Osteoblast (primary cell): Measurements from ENCODE around the gene IL1F10. TPM values are rescaled to one million over a fixed set of nuclear protein-coding genes. Genes with fewer than 3 reads are reported as not detected.
A peak's percentile ranks its signal among the peaks of the same experiment; 100 is the strongest.

Experiments
- DNase-seq: peaks from one replicate; pipeline ENCODE4 v3.0.0; 2011; ENCODE audit warnings: low spot score, mixed read lengths; ENCODE audit not compliant: insufficient read length; ENCODE audit errors: missing footprints
- H2AFZ ChIP-seq: 2 replicates; pipeline ENCODE4 v1.6.0; 2011; ENCODE audit warnings: mild to moderate bottlenecking, low read length
- H3K27ac ChIP-seq: 2 replicates; pipeline ENCODE4 v1.5.1; 2011; ENCODE audit warnings: mild to moderate bottlenecking, low read depth, low read length, moderate library complexity
- H3K27me3 ChIP-seq: 2 replicates; pipeline ENCODE4 v1.6.0; 2012; ENCODE audit warnings: mild to moderate bottlenecking, control low read depth, inconsistent platforms, low read length, moderate library complexity; ENCODE audit not compliant: insufficient read depth
- H3K36me3 ChIP-seq: 2 replicates; pipeline ENCODE4 v1.5.1; 2011; ENCODE audit warnings: mild to moderate bottlenecking, low read length, control low read depth, moderate library complexity; ENCODE audit not compliant: insufficient read depth
- H3K4me1 ChIP-seq: 2 replicates; pipeline ENCODE4 v1.5.1; 2011; ENCODE audit warnings: mild to moderate bottlenecking, low read length, control low read depth, moderate library complexity; ENCODE audit not compliant: insufficient read depth
- H3K4me2 ChIP-seq: 2 replicates; pipeline ENCODE4 v1.6.0; 2011; ENCODE audit warnings: mild to moderate bottlenecking, low read length; ENCODE audit not compliant: insufficient read depth
- H3K4me3 ChIP-seq: fragments of 200-600 bp; sonication (generic); 3 replicates; pipeline ENCODE4 v1.5.1; 2012; ENCODE audit warnings: mild to moderate bottlenecking, low read length, inconsistent platforms; ENCODE audit not compliant: insufficient read depth
- H3K79me2 ChIP-seq: 2 replicates; pipeline ENCODE4 v1.6.0; 2012; ENCODE audit warnings: mild to moderate bottlenecking, low read length, control low read depth, inconsistent platforms; ENCODE audit not compliant: insufficient read depth
- H3K9me3 ChIP-seq: 2 replicates; pipeline ENCODE4 v1.5.1; 2011; ENCODE audit warnings: low read depth, low read length, control low read depth
- H4K20me1 ChIP-seq: 2 replicates; pipeline ENCODE4 v1.6.0; 2012; ENCODE audit warnings: mild to moderate bottlenecking, low read length, control low read depth; ENCODE audit not compliant: insufficient read depth
- CTCF ChIP-seq: IDR thresholded peaks from 2 replicates; pipeline ENCODE4 v1.5.1; 2011; ENCODE audit warnings: mild to moderate bottlenecking, low read depth, low read length, moderate library complexity; ENCODE audit errors: extremely low read depth
- total RNA-seq: library from RNA; depleted of rRNA; stranded (reverse); fragments of >200 nt; gene quantifications from 2 replicates; pipeline ENCODE4 v1.2.3, GENCODE V29; 2012

IL1F10 gene
- total RNA-seq, 1 donor: not detected

GRCh38 chr2:113079131-113079530 lies 11.4 kb downstream of the IL1F10 start:
- Histone ChIP-seq H3K79me2 (no peaks in the 10 kb centered on the region), H2AFZ (no peak overlapping the region), H3K27ac (no peak overlapping the region), H3K4me2 (no peak overlapping the region), H3K36me3 (no peaks in the 10 kb centered on the region), H4K20me1 (no peaks in the 10 kb centered on the region), H3K4me1 (peaks cover 6% of the 10 kb centered on the region), H3K27me3 (peaks cover 21% of the 10 kb centered on the region), H3K9me3 (no peaks in the 10 kb centered on the region), H3K4me3 (no peak overlapping the region)
- no peak for DNase-seq
- TF ChIP-seq CTCF: no peak

DNA sequence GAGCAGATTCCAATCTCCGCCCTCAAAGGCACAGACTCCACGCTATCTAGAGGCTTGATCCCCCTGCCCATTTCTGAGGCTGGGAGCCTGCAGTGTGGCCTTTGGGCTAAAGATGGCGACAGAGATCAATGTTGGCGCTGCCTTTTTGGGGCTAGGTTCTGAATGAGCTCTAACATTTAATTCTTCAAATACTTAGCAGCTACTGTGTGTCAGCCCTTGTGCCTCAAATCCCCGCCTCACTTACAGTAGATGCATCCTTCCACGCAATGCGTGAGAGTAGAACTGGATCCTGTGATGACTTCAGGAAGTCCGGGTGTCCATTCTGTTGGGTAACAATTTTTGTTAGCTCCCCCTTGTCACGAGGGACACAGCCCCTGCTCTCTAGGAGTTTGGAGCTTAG lies 12.4 kb downstream of the IL1F10 start:
- Histone ChIP-seq H3K9me3 (no peaks in the 10 kb centered on the region), H3K36me3 (no peaks in the 10 kb centered on the region)

DNA sequence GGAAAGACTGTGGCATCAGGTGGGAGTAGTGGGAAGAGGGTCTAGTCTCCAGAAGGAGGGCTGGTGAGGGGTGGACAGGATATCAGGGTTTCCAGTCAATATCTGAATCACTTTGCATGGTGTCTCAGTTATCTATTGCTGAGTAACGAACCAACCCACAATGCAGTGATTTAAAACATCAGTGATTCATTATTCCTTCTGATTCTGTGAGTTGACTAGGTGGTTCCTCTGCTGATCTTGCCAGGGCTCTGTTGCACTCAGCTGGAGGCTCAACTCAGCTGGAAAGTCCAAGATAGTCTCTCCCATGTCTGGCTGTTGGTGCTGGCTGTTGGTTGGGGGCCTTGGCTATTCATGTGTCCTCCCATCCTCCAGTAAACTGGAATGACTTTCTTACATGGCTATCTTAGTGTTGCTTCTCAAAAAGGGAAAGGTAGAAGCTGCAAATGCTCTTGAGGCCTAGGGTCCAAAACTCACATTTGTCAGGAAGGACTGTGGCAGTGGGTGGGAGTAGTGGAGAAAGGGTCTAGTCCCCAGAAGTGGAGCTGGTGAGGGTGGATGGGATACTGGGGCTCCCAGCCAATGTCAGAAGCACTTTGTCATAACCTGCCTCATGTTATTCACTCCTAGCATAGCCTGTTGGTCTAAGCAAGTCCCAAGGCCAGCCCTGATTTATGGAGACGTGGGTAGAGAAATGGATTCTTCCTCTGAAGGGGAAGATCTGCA lies 13.9 kb downstream of the IL1F10 start:
- DNase-seq: no peak
- H3K4me2 ChIP-seq: no peak overlapping the region
- H3K9me3 ChIP-seq: no peaks in the 10 kb centered on the region
- no peak overlapping the region for H3K27ac ChIP-seq
- peaks cover 6% of the 10 kb centered on the region for H3K4me1 ChIP-seq
- H4K20me1 ChIP-seq: no peaks in the 10 kb centered on the region
- H3K36me3 ChIP-seq: no peaks in the 10 kb centered on the region
- no peak overlapping the region for H2AFZ ChIP-seq
- H3K27me3 ChIP-seq: peaks cover 16% of the 10 kb centered on the region
- H3K79me2 ChIP-seq: no peaks in the 10 kb centered on the region
- no peak for TF ChIP-seq CTCF
- H3K4me3 ChIP-seq: no peak overlapping the region

More for the DNA sequence above, 12.4 kb downstream of the IL1F10 start:
- H3K27ac ChIP-seq: no peak overlapping the region
- H3K4me1 ChIP-seq: peaks cover 6% of the 10 kb centered on the region
- H3K4me2 ChIP-seq: no peak overlapping the region
- H3K27me3 ChIP-seq: peaks cover 21% of the 10 kb centered on the region
- no peak overlapping the region for H3K4me3 ChIP-seq
- no peak overlapping the region for H2AFZ ChIP-seq
- DNase-seq: peak; percentile 83
- no peaks in the 10 kb centered on the region for H4K20me1 ChIP-seq
- no peaks in the 10 kb centered on the region for H3K79me2 ChIP-seq
- peak; percentile 73 for TF ChIP-seq CTCF

GRCh38 chr2:113083296-113083695 lies 15.5 kb downstream of the IL1F10 start:
- H3K36me3 ChIP-seq: no peaks in the 10 kb centered on the region

More at GRCh38 chr2:113083296-113083695, 15.5 kb downstream of the IL1F10 start:
- H3K9me3 ChIP-seq: no peaks in the 10 kb centered on the region
- no peaks in the 10 kb centered on the region for H4K20me1 ChIP-seq
- no peak overlapping the region for H3K4me3 ChIP-seq
- TF ChIP-seq CTCF: no peak
- no peak for DNase-seq
- H3K27ac ChIP-seq: no peak overlapping the region
- H2AFZ ChIP-seq: no peak overlapping the region
- peaks cover 2% of the 10 kb centered on the region for H3K4me1 ChIP-seq
- no peak overlapping the region for H3K4me2 ChIP-seq
- H3K79me2 ChIP-seq: no peaks in the 10 kb centered on the region
- H3K27me3 ChIP-seq: peaks cover 23% of the 10 kb centered on the region
